Endothelial cell (in vitro differentiated cells): ENCODE results near the gene TRPV3. TPM values are rescaled to one million over a fixed set of nuclear protein-coding genes. Genes with fewer than 3 reads are reported as not detected.

Source experiments
- DNase-seq: peaks from one replicate; pipeline ENCODE4 v3.0.0; 2021; ENCODE audit warnings: low spot score
- H3K27ac Mint-ChIP-seq: one replicate; pipeline ENCODE4 v1.8.0; 2021; ENCODE audit warnings: mixed read lengths, inconsistent platforms; ENCODE audit not compliant: unreplicated experiment
- H3K27me3 Mint-ChIP-seq: one replicate; pipeline ENCODE4 v1.8.0; 2021; ENCODE audit warnings: mild to moderate bottlenecking, moderate library complexity, mixed read lengths, inconsistent platforms; ENCODE audit not compliant: unreplicated experiment
- H3K36me3 Mint-ChIP-seq: one replicate; pipeline ENCODE4 v1.8.0; 2021; ENCODE audit warnings: mild to moderate bottlenecking, low read depth, mixed read lengths, inconsistent platforms; ENCODE audit not compliant: unreplicated experiment
- H3K4me1 Mint-ChIP-seq: one replicate; pipeline ENCODE4 v1.8.0; 2021; ENCODE audit warnings: mild to moderate bottlenecking, mixed read lengths, inconsistent platforms; ENCODE audit not compliant: unreplicated experiment
- H3K4me3 Mint-ChIP-seq: one replicate; pipeline ENCODE4 v1.8.0; 2021; ENCODE audit warnings: mild to moderate bottlenecking, mixed read lengths, inconsistent platforms; ENCODE audit not compliant: unreplicated experiment
- H3K9me3 Mint-ChIP-seq: one replicate; pipeline ENCODE4 v1.8.0; 2021; ENCODE audit warnings: mixed read lengths, inconsistent platforms; ENCODE audit not compliant: unreplicated experiment
- total RNA-seq: library from RNA; stranded (reverse); fragmentation: NEBNext Ultra II Directional; extraction: Animal tissue kit (Norgen Biotek cat#: 25700); gene quantifications from one replicate; pipeline ENCODE4 v1.2.1, GENCODE V29; 2021; ENCODE audit not compliant: unreplicated experiment
- TF ChIP-seq, protein P1 (sequence below): fragments of 200-600 bp; sonication (generic); IDR thresholded peaks from one replicate; pipeline ENCODE4 v1.5.0; 2021; ENCODE audit warnings: antibody characterized with exemption; ENCODE audit not compliant: unreplicated experiment

TRPV3 gene
- total RNA-seq, 1 donor from 2014 or later: not detected

DNA sequence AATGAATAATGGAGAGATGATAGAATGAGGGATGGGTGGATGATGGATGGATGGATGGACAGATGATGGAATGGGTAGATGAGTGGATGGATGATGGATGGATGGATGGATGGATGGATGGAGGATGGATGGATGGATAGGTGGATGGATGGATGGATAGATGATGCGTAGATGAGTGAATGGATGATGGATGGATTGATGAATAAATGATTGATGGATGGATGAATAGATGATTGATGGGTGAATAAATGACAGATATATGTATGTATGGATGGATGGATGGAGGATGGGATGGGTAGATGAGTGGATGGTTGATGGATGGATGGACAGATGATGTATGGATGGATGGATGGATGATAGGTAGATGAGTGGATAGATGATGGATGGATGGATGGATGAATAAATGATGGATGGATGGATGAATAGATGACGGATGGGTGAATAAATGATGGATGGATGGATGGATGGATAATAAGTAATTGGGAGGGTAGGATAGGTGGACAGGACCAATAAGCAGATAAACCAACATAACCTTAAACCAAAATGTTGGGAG lies 7.9 kb downstream of the TRPV3 start:
- TF ChIP-seq, protein P1, sequence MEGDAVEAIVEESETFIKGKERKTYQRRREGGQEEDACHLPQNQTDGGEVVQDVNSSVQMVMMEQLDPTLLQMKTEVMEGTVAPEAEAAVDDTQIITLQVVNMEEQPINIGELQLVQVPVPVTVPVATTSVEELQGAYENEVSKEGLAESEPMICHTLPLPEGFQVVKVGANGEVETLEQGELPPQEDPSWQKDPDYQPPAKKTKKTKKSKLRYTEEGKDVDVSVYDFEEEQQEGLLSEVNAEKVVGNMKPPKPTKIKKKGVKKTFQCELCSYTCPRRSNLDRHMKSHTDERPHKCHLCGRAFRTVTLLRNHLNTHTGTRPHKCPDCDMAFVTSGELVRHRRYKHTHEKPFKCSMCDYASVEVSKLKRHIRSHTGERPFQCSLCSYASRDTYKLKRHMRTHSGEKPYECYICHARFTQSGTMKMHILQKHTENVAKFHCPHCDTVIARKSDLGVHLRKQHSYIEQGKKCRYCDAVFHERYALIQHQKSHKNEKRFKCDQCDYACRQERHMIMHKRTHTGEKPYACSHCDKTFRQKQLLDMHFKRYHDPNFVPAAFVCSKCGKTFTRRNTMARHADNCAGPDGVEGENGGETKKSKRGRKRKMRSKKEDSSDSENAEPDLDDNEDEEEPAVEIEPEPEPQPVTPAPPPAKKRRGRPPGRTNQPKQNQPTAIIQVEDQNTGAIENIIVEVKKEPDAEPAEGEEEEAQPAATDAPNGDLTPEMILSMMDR: no peak
- no peaks in the 10 kb centered on the region for H3K9me3 Mint-ChIP-seq
- H3K27ac Mint-ChIP-seq: no peak overlapping the region
- peaks cover 4% of the 10 kb centered on the region for H3K36me3 Mint-ChIP-seq
- no peak overlapping the region for H3K4me3 Mint-ChIP-seq
- DNase-seq: no peak
- peaks cover 5% of the 10 kb centered on the region for H3K27me3 Mint-ChIP-seq
- no peaks in the 10 kb centered on the region for H3K4me1 Mint-ChIP-seq

DNA sequence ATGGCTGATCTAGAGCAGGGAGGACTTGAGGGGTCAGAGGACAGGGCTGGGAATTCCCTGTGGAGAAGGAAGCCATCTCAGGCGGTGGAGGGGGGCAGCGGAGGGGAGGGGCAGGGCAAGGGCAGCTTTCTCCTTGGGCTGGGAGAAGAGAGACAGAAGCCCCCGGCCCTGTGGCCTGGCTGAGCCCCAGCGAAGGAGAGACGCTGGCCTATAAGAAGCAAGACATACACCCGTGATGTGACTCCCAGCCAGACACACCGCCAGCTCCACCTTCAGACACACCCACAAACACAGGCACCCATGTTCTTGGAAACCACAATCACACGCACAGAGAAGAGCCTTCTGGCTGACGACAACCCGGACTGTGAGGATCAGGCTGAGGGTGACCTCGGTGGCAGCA lies 10.0 kb downstream of the TRPV3 start:
- H3K9me3 Mint-ChIP-seq: no peaks in the 10 kb centered on the region
- H3K27me3 Mint-ChIP-seq: peaks cover 6% of the 10 kb centered on the region
- no peaks in the 10 kb centered on the region for H3K4me1 Mint-ChIP-seq
- no peak overlapping the region for H3K4me3 Mint-ChIP-seq
- H3K36me3 Mint-ChIP-seq: peaks cover 4% of the 10 kb centered on the region
- TF ChIP-seq, protein P1: no peak
- DNase-seq: no peak
- no peak overlapping the region for H3K27ac Mint-ChIP-seq

DNA sequence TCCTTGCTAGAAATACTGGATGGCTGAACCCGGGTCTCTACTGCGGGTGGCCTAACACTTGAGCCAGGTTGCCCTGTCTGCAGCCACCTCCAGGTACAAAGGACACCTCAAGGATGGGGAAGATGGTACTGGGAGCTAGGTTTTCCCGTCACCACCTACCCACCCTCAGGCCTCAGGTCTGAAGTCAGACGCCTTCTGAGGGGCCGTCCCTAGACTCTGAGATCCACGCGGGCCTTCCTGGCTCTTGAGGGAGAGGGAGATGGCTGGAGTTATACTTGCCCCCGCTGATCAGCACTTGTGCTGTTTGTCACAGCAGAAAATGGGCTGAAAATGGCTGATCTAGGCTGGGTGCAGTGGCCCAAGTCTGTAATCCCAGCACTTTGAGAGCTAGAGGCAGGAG lies 10.6 kb downstream of the TRPV3 start:
- TF ChIP-seq, protein P1: no peak
- no peaks in the 10 kb centered on the region for H3K9me3 Mint-ChIP-seq
- no peak overlapping the region for H3K27ac Mint-ChIP-seq
- no peaks in the 10 kb centered on the region for H3K4me1 Mint-ChIP-seq
- peaks cover 4% of the 10 kb centered on the region for H3K36me3 Mint-ChIP-seq
- H3K4me3 Mint-ChIP-seq: no peak overlapping the region
- peaks cover 6% of the 10 kb centered on the region for H3K27me3 Mint-ChIP-seq
- DNase-seq: no peak

DNA sequence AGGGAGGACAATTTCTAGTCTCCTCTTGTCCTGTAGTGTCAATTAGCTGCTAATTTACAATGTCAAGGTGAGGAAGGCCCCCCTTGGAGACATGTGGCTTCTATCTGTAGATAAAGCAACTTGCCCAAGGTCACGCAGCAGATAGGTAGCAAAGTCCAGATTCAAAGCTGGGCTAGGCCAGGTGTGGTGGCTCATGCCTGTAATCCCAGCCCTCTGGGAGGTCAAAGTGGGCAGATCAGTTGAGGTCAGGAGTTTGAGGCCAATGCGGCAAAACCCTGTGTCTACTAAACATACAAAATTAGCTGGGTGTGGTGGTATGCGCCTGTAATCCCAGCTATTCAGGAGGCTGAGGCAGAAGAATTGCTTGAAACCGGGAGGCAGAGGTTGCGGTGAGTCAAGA lies 11.1 kb downstream of the TRPV3 start:
- Mint-ChIP-seq H3K4me3 (no peak overlapping the region), H3K27me3 (peaks cover 8% of the 10 kb centered on the region), H3K27ac (no peak overlapping the region), H3K9me3 (no peaks in the 10 kb centered on the region), H3K36me3 (peaks cover 4% of the 10 kb centered on the region), H3K4me1 (no peaks in the 10 kb centered on the region)
- TF ChIP-seq, protein P1: no peak
- DNase-seq: no peak

DNA sequence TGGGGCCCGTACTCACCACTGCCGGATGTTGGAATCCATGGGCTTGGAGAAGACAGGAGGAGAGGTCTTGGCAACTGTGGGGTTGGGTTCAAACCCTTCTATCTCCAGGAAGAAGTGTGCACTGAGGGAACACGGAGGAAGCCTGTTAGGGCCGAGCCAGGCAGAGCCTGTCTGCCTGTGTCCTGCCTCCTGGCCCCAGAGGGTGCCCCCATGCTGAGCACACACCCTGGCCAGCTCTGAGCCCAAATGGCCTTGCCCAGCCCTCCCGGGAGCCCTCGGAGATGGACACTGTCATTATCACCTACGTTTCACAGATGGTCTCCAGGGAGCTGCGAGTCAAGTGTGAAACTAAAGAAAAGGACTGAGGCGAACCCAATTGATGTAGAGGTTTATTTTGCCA lies 12.5 kb downstream of the TRPV3 start:
- Mint-ChIP-seq H3K36me3 (peaks cover 4% of the 10 kb centered on the region), H3K9me3 (no peaks in the 10 kb centered on the region), H3K27ac (no peak overlapping the region), H3K4me1 (peaks cover 3% of the 10 kb centered on the region), H3K4me3 (no peak overlapping the region), H3K27me3 (peaks cover 8% of the 10 kb centered on the region)
- DNase-seq: no peak
- TF ChIP-seq, protein P1: no peak
